Endometrial microvascular endothelial cells (primary cell): ENCODE measurements around the gene UBXN6. TPM values are rescaled to one million over a fixed set of nuclear protein-coding genes. Genes with fewer than 3 reads are reported as not detected.

Experiments used
- total RNA-seq: library from RNA; depleted of rRNA; stranded (reverse); fragments of >200 nt; gene quantifications from one replicate; pipeline ENCODE4 v1.2.3, GENCODE V29; 2015; ENCODE audit errors: inconsistent ontology term

Gene UBXN6
- total RNA-seq, 1 donor from 2014 or later = 125 TPM

Other genes starting within 250 kb of the UBXN6 start
- gene EBI3, start 228.3 kb downstream of the UBXN6 start, total RNA-seq = 1.1 TPM
- 39.5 TPM for gene YJU2, start 210.7 kb downstream of the UBXN6 start, total RNA-seq
- not detected for gene SHD, start 178.5 kb downstream of the UBXN6 start, total RNA-seq
- gene TMIGD2, start 155.4 kb downstream of the UBXN6 start, total RNA-seq = not detected
- 15.1 TPM for gene FSD1, start 153.2 kb downstream of the UBXN6 start, total RNA-seq
- gene STAP2, start 119.0 kb downstream of the UBXN6 start, total RNA-seq = 15.0 TPM
- 3.5 TPM for gene MPND, start 114.2 kb downstream of the UBXN6 start, total RNA-seq
- gene SH3GL1, start 57.2 kb downstream of the UBXN6 start, total RNA-seq = 128 TPM
- gene CHAF1A, start 55.2 kb downstream of the UBXN6 start, total RNA-seq = 21.3 TPM
- 66.1 TPM for gene HDGFL2, start 14.5 kb upstream of the UBXN6 start, total RNA-seq
- not detected for gene PLIN4, start 60.7 kb upstream of the UBXN6 start, total RNA-seq
- gene PLIN5, start 77.4 kb upstream of the UBXN6 start, total RNA-seq = not detected
- 0.28 TPM for gene LRG1, start 82.2 kb upstream of the UBXN6 start, total RNA-seq
- gene SEMA6B, start 101.9 kb upstream of the UBXN6 start, total RNA-seq = 220 TPM
- gene TNFAIP8L1, start 181.7 kb upstream of the UBXN6 start, total RNA-seq = 14.2 TPM
- 130 TPM for gene MYDGF, start 212.5 kb upstream of the UBXN6 start, total RNA-seq